Activated naive CD4-positive, alpha-beta T cell treated with anti-CD3 and anti-CD28 coated beads for 36 hours (primary cell): ENCODE results near the gene ZNF385C. TPM values are rescaled to one million over a fixed set of nuclear protein-coding genes. Genes with fewer than 3 reads are reported as not detected.

Experiments
- CTCF ChIA-PET: fragments of 350-600 bp; sonication (Branson Sonifier 250); formaldehyde crosslinking; loops from one replicate; lab custom pipeline; 2021; ENCODE audit warnings: antibody characterized with exemption; lab: Charles Lee
- DNase-seq: peaks from one replicate; pipeline ENCODE4 v3.0.0-alpha.2; 2020
- H3K27ac Mint-ChIP-seq: one replicate; pipeline ENCODE4 v1.8.0; 2021; ENCODE audit warnings: mild to moderate bottlenecking, mixed read lengths
- H3K27me3 Mint-ChIP-seq: one replicate; pipeline ENCODE4 v1.8.0; 2021; ENCODE audit warnings: low read depth, mixed read lengths
- H3K36me3 Mint-ChIP-seq: one replicate; pipeline ENCODE4 v1.8.0; 2021; ENCODE audit warnings: low read depth, mixed read lengths
- H3K4me1 Mint-ChIP-seq: one replicate; pipeline ENCODE4 v1.8.0; 2021; ENCODE audit warnings: low read depth, mixed read lengths
- H3K4me3 Mint-ChIP-seq: one replicate; pipeline ENCODE4 v1.8.0; 2021; ENCODE audit warnings: mild to moderate bottlenecking, moderate library complexity, mixed read lengths
- H3K9me3 Mint-ChIP-seq: one replicate; pipeline ENCODE4 v1.8.0; 2021; ENCODE audit warnings: mixed read lengths
- intact Hi-C: fragments of 100-400 bp; cut with micrococcal nuclease; formaldehyde crosslinking; loops from one replicate; pipeline ENCODE4 v1.15.1; 2023
- total RNA-seq, 2 experiments: library from RNA; stranded (reverse); gene quantifications; one replicate each; pipeline ENCODE4 v1.2.3, GENCODE V29; 2021

ZNF385C gene
- total RNA-seq, 2 experiments from 2014 or later, result 0.36 to 0.77 TPM

- Mint-ChIP-seq H3K27ac (peak within 1 kb of the TSS; percentile 92), H3K9me3 (no peaks in the 10 kb centered on the region), H3K27me3 (no peaks in the 10 kb centered on the region), H3K4me1 (peaks cover 38% of the 10 kb centered on the region), H3K4me3 (peak within 1 kb of the TSS; percentile 81), H3K36me3 (peaks cover 25% of the 10 kb centered on the region)
- CTCF ChIA-PET, result interaction anchor here (0.8 to 4.3 kb wide), 14 partner anchors 12 to 294 kb away, joined by 3 to 38 read pairs (median 4); partner anchors contain the start of genes NKIRAS2 and ODAD4
- intact Hi-C loops, result loop anchor here (1.0 to 10.0 kb wide), 5 partner anchors 21 to 565 kb away; partner anchors contain the start of genes DNAJC7, PLEKHH3 and RAB5C
- peak; percentile 90 for DNase-seq
Observed at GRCh38 chr17:42112552-42113176, 14.4 kb upstream of the ZNF385C start, which contains the start of gene DHX58. Gene DHX58 (minus strand): TSS chr17:42112714. CDS start chr17:42111892, 822 bp downstream.

GRCh38 chr17:42111871-42112551, 13.7 kb upstream of the ZNF385C start:
- H3K27ac Mint-ChIP-seq, result peak overlapping the region; percentile 92
- intact Hi-C loops, result loop anchor here (1.0 to 10.0 kb wide), 5 partner anchors 21 to 565 kb away; partner anchors contain the start of genes DNAJC7, PLEKHH3 and RAB5C
- peak; percentile 70 for DNase-seq
- peaks cover 19% of the 10 kb centered on the region for H3K36me3 Mint-ChIP-seq
- no peaks in the 10 kb centered on the region for H3K27me3 Mint-ChIP-seq
- no peaks in the 10 kb centered on the region for H3K9me3 Mint-ChIP-seq
- H3K4me3 Mint-ChIP-seq, result peak overlapping the region; percentile 81
- CTCF ChIA-PET, result interaction anchor here (0.9 to 3.2 kb wide), 8 partner anchors 10 to 152 kb away, joined by 3 to 18 read pairs (median 5); partner anchors contain the start of gene NKIRAS2
- H3K4me1 Mint-ChIP-seq, result peaks cover 38% of the 10 kb centered on the region

GRCh38 chr17:42111265-42111636, 13.0 kb upstream of the ZNF385C start:
- Mint-ChIP-seq H3K9me3 (no peaks in the 10 kb centered on the region), H3K27me3 (no peaks in the 10 kb centered on the region), H3K36me3 (peaks cover 14% of the 10 kb centered on the region), H3K27ac (peak overlapping the region; percentile 92), H3K4me1 (peaks cover 34% of the 10 kb centered on the region), H3K4me3 (peak overlapping the region; percentile 43)
- intact Hi-C loops, result loop anchor here (5.0 to 10.0 kb wide), 2 partner anchors 414 to 566 kb away; partner anchors contain the start of gene PLEKHH3
- CTCF ChIA-PET, result interaction anchor here (0.9 to 6.3 kb wide), 7 partner anchors 9 to 151 kb away, joined by 3 to 34 read pairs (median 6); partner anchors contain the start of gene NKIRAS2
- DNase-seq, result no peak

DNA sequence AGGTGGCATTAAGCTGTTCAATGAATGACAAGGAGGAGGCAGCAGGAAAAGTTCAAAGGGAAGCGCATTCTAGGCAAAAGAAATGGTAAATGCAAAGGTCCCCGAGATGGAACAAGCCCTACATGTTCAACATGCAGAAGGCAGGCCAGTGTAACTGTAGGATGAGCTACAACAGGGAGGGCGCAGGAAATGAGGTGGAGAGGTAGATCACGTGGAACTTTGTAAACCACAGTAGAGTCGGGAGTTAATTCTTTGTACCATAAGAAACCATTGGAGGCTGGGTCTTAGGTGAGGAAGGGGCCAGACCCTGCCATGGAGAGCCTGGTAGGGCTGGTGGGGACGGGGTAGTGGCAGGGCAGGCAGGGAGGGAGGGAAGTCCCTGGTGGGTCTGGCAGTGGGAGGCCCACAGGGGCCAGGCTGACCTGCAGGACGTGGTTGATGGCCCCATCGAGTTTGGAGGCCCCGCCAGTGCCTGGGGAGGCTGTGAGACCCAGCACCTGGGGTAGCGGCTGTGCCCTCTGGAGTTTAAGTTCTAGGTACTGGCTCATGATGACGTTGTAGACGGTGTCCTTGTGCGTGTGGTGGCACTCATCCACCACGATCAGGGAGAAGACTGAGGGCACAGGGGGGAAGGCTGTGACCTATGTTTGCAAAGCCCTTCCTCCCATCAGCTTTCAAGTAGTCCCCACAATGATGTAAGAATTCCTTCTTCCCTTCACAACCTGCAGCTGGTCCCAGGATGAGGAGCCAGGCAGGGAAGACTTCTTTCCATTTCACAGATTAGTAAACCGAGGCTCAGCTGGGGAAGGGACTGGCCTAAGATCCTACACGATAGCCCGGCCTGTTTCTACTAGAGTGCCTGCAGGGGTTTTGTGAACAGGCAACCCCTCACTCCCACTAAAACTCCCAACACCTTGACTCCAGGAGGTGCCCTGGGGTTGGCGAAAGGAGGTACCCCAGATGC, 12.3 kb upstream of the ZNF385C start:
- CTCF ChIA-PET, result interaction anchor here (0.6 to 6.3 kb wide), 9 partner anchors 9 to 150 kb away, joined by 3 to 34 read pairs (median 4); partner anchors contain the start of gene NKIRAS2
- peaks cover 34% of the 10 kb centered on the region for H3K4me1 Mint-ChIP-seq
- peak overlapping the region; percentile 92 for H3K27ac Mint-ChIP-seq

DNA sequence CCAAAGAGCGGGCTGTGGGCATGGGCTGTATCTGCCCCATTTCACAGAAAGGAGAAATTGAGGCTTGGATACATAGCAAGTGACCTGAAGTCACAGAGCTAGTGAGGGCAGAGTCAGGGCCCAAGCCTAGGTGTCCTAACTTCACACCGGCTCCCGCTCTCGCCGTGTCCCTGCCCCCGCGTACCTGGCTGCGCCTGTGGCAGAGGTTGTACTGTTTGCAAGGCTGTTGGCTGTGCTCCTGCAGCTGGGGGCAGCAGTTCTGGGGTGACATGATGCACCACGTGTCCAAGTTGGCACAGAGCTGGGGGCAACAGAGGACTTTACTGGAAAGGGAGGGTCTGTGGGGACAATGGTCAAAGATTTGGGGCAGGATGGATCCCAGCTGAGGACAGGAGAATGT, 10.8 kb upstream of the ZNF385C start:
- H3K4me3 Mint-ChIP-seq, result no peak overlapping the region
- CTCF ChIA-PET, result interaction anchor here (3.1 to 6.3 kb wide), 2 partner anchors 11 to 42 kb away, joined by 11 to 34 read pairs; partner anchors contain the start of gene KAT2A
- no peaks in the 10 kb centered on the region for H3K9me3 Mint-ChIP-seq
- H3K36me3 Mint-ChIP-seq, result peaks cover 6% of the 10 kb centered on the region
- no peak overlapping the region for H3K27ac Mint-ChIP-seq
- DNase-seq, result no peak
- intact Hi-C loops, result no loop called here
- H3K4me1 Mint-ChIP-seq, result peaks cover 34% of the 10 kb centered on the region
- H3K27me3 Mint-ChIP-seq, result no peaks in the 10 kb centered on the region

More for the DNA sequence above, 12.3 kb upstream of the ZNF385C start:
- Mint-ChIP-seq H3K27me3 (no peaks in the 10 kb centered on the region), H3K36me3 (peaks cover 9% of the 10 kb centered on the region), H3K9me3 (no peaks in the 10 kb centered on the region), H3K4me3 (peak overlapping the region; percentile 21)
- intact Hi-C loops, result loop anchor here (5.0 to 10.0 kb wide), 2 partner anchors 414 to 567 kb away; partner anchors contain the start of gene PLEKHH3
- DNase-seq, result no peak

GRCh38 chr17:42107597-42108576, 9.6 kb upstream of the ZNF385C start:
- DNase-seq, result peak; percentile 95
- peaks cover 34% of the 10 kb centered on the region for H3K4me1 Mint-ChIP-seq
- H3K4me3 Mint-ChIP-seq, result peak overlapping the region; percentile 66
- no peaks in the 10 kb centered on the region for H3K9me3 Mint-ChIP-seq
- H3K27ac Mint-ChIP-seq, result no peak overlapping the region
- intact Hi-C loops, result no loop called here
- no peaks in the 10 kb centered on the region for H3K27me3 Mint-ChIP-seq
- H3K36me3 Mint-ChIP-seq, result peaks cover 4% of the 10 kb centered on the region
- CTCF ChIA-PET, result interaction anchor here (0.6 to 6.3 kb wide), 10 partner anchors 12 to 415 kb away, joined by 3 to 34 read pairs (median 4); partner anchors contain the start of genes CAVIN1, DNAJC7 and KAT2A

DNA sequence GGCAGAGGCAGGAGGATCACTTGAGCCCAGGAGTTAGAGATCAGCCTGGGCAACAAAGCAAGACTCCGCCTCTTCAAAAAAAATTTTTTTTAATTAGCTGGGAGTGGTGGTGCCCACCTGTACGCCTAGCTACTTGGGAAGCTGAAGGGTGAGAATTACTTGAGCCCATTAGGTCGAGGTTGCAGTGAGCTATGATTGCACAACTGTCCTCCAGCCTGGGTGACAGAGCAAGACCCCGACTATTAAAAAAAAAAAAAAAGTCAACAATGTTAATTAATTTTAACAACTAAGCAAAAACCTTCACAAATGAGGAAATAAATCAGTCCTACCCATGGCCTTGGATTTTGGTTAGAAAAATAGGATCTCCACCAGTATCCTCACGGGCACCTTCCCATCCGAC, 8.9 kb upstream of the ZNF385C start:
- CTCF ChIA-PET, result interaction anchor here (0.6 to 6.3 kb wide), 7 partner anchors 13 to 416 kb away, joined by 3 to 34 read pairs (median 4); partner anchors contain the start of genes DNAJC7, KAT2A and NKIRAS2
- Mint-ChIP-seq H3K9me3 (no peaks in the 10 kb centered on the region), H3K4me1 (peaks cover 29% of the 10 kb centered on the region), H3K36me3 (peaks cover 3% of the 10 kb centered on the region), H3K27me3 (no peaks in the 10 kb centered on the region), H3K27ac (no peak overlapping the region), H3K4me3 (peak overlapping the region; percentile 66)
- no peak for DNase-seq
- intact Hi-C loops, result no loop called here

- H3K27me3 Mint-ChIP-seq, result no peaks in the 10 kb centered on the region
- H3K4me3 Mint-ChIP-seq, result no peak overlapping the region
- H3K27ac Mint-ChIP-seq, result no peak overlapping the region
- intact Hi-C loops, result no loop called here
- no peaks in the 10 kb centered on the region for H3K9me3 Mint-ChIP-seq
- CTCF ChIA-PET, result interaction anchor here (6.3 kb wide), 1 partner anchor 39 kb away, joined by 34 read pairs; no protein-coding TSS in a partner anchor
- H3K36me3 Mint-ChIP-seq, result peaks cover 3% of the 10 kb centered on the region
- H3K4me1 Mint-ChIP-seq, result peaks cover 19% of the 10 kb centered on the region
- DNase-seq, result no peak
Observed at GRCh38 chr17:42106009-42106408, 7.7 kb upstream of the ZNF385C start.

DNA sequence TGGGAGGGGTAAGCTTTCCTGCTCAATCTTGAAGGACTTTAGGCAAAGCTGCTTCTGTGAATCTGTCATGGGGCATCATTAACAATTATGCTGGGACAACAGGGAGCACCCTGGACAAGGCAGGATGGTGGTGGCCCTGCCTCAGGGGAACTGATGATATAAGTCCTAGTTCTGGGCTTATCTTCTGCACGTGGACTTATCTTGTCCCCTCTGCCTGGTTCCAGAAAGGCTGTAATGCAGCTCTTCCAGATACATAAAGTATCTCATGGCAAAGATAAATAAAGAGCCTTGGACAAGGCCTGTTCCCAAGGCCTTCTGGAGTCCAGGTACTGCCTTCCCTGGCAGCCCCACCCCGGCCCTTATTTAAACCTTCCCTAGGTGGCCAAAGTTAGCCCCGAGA, 6.0 kb upstream of the ZNF385C start:
- no peak overlapping the region for H3K4me3 Mint-ChIP-seq
- DNase-seq, result no peak
- no peaks in the 10 kb centered on the region for H3K9me3 Mint-ChIP-seq
- H3K4me1 Mint-ChIP-seq, result peaks cover 10% of the 10 kb centered on the region
- CTCF ChIA-PET, result interaction anchor here (0.9 to 2.9 kb wide), 4 partner anchors 13 to 141 kb away, joined by 3 to 11 read pairs (median 6); no protein-coding TSS in a partner anchor
- intact Hi-C loops, result no loop called here
- H3K36me3 Mint-ChIP-seq, result no peaks in the 10 kb centered on the region
- H3K27me3 Mint-ChIP-seq, result no peaks in the 10 kb centered on the region
- H3K27ac Mint-ChIP-seq, result no peak overlapping the region

DNA sequence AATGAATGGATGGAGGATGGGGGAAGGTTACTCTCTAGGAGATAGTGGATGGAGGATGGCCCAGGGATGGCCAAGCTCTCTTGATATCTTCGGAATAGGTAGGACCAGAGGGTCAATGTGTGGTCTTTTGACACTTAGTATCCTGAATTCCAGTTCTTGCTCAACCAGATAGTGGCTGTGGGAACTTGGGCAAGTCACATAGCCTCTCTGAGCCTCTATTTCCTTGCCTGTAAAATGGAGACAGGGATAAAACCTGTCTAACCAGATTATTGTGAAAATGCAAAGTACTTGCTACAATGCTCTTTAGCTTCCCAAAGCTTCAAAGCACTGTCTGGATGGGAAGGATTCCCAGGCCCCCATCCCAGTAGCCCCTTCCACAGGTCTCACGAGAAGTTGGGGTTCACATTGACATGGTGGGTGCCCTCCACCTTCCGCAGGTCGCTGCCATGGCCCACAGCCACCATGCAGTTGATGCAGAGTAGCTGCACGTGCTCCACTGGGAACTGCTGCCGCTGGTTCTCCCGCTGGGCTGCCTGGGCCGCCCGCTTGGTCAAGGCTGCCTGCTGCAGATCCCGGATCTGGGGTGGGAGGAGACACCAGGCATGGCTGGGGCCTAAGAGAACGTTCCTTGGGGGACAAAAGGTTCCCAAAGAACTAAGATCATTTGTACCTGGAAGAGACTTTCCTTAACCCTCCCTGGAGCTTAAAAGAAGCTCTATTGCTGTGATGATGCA, 5.1 kb upstream of the ZNF385C start:
- Mint-ChIP-seq H3K27me3 (no peaks in the 10 kb centered on the region), H3K36me3 (no peaks in the 10 kb centered on the region), H3K4me1 (peaks cover 10% of the 10 kb centered on the region), H3K27ac (no peak overlapping the region), H3K9me3 (no peaks in the 10 kb centered on the region), H3K4me3 (no peak overlapping the region)
- intact Hi-C loops, result no loop called here
- DNase-seq, result no peak
- CTCF ChIA-PET, result interaction anchor here (0.5 to 2.9 kb wide), 11 partner anchors 8 to 361 kb away, joined by 3 to 11 read pairs (median 5); partner anchors contain the start of gene NKIRAS2
